Fibroblast of lung (primary cell): ENCODE measurements around the gene TIMM17B.

ENCODE experiments used
- EZH2 ChIP-seq: IDR thresholded peaks from 2 replicates; pipeline ENCODE4 v1.5.1; 2012; ENCODE audit warnings: low read length, control low read depth, mild to moderate bottlenecking; ENCODE audit errors: missing control alignments
- TF ChIP-seq, protein P1 (sequence below), 2 donors: IDR thresholded peaks in 1 of 2; conservative IDR thresholded peaks in 1 of 2; 1 replicate in 1 of 2; 2 replicates in 1 of 2; pipeline ENCODE4 v1.5.1; 2011 to 2012; ENCODE audit warnings: low read length in 2 of 2, control low read depth in 1 of 2, inconsistent platforms in 1 of 2, low read depth in 1 of 2, mild to moderate bottlenecking in 1 of 2

DNA sequence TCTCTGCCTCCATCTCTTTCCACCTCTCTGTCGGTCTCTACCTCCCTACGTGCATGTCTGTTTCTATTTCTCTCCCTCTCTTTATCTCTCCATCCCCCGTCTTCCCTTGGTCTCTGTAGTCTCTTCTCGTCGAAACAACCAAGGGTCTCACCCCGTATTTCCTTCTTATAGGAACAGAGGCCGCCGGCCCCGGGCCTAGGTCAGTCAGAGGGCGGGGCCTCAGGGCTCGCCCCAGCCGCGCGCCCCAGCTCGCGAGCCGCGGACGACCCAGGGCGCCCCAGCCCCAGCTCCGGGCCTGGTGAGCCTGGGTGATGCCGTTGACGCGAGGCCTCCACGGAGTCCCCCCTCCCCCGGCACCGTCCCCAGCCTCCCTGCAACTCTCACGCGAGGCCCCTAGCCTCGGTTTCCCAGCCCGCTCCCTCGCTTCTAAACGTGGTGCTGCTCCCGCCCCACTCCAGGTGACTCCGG, 6.6 kb downstream of the TIMM17B start:
- TF ChIP-seq EZH2: no peak
- TF ChIP-seq, protein P1, sequence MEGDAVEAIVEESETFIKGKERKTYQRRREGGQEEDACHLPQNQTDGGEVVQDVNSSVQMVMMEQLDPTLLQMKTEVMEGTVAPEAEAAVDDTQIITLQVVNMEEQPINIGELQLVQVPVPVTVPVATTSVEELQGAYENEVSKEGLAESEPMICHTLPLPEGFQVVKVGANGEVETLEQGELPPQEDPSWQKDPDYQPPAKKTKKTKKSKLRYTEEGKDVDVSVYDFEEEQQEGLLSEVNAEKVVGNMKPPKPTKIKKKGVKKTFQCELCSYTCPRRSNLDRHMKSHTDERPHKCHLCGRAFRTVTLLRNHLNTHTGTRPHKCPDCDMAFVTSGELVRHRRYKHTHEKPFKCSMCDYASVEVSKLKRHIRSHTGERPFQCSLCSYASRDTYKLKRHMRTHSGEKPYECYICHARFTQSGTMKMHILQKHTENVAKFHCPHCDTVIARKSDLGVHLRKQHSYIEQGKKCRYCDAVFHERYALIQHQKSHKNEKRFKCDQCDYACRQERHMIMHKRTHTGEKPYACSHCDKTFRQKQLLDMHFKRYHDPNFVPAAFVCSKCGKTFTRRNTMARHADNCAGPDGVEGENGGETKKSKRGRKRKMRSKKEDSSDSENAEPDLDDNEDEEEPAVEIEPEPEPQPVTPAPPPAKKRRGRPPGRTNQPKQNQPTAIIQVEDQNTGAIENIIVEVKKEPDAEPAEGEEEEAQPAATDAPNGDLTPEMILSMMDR (conservative IDR thresholded peaks at IDR 0.05 in 1 of 2, IDR thresholded peaks at IDR 0.05 in 1 of 2; ENCODE audit: low read depth in 1 of 2, low read length in 2 of 2): no peak
